K562 (cell line): ENCODE data around the gene TMEM187. TPM values are rescaled to one million over a fixed set of nuclear protein-coding genes. Genes with fewer than 3 reads are reported as not detected.
A peak's percentile ranks its signal among the peaks of the same experiment; 100 is the strongest.

Experiments
- ARHGAP35 ChIP-seq: fragments of 450-650 bp; IDR thresholded peaks from 2 replicates; pipeline ENCODE4 v1.6.1; 2018; ENCODE audit not compliant: partially characterized antibody
- C11orf30 ChIP-seq: fragments of 450-650 bp; IDR thresholded peaks from 2 replicates; pipeline ENCODE4 v1.6.1; 2016; ENCODE audit warnings: low read depth, mild to moderate bottlenecking
- DNMT1 ChIP-seq: fragments of 450-650 bp; IDR thresholded peaks from 2 replicates; pipeline ENCODE4 v1.6.1; 2016; ENCODE audit warnings: antibody characterized with exemption, mild to moderate bottlenecking
- E2F5 ChIP-seq: sonication (generic); formaldehyde crosslinking; IDR thresholded peaks from 2 replicates; pipeline ENCODE4 v1.8.0; 2022; ENCODE audit warnings: mild to moderate bottlenecking, missing genetic modification reagents
- E2F6 ChIP-seq, 2 experiments: IDR thresholded peaks; 2 replicates each; pipeline ENCODE4 v1.6.1; 2011; ENCODE audit warnings: borderline replicate concordance in 1 of 2, control low read depth in 1 of 2, low read depth in 1 of 2, low read length in 1 of 2, mild to moderate bottlenecking in 1 of 2, mixed read lengths in 1 of 2, moderate library complexity in 1 of 2; ENCODE audit not compliant: insufficient read depth in 1 of 2, insufficient read length in 1 of 2, poor library complexity in 1 of 2, severe bottlenecking in 1 of 2; ENCODE audit errors: extremely low read depth in 1 of 2
- FOXA3 ChIP-seq, 2 experiments: fragments of 450-650 bp in 1 of 2; sonication (generic) in 1 of 2; formaldehyde crosslinking; IDR thresholded peaks in 1 of 2; conservative IDR thresholded peaks in 1 of 2; 2 replicates each; pipeline versions ENCODE4 v1.4.0 to v1.8.0; 2020 to 2022; ENCODE audit warnings: mild to moderate bottlenecking in 2 of 2, missing genetic modification reagents in 1 of 2
- GTF2A2 ChIP-seq: IDR thresholded peaks from 2 replicates; pipeline ENCODE4 v1.6.1; 2016; ENCODE audit warnings: mild to moderate bottlenecking, missing genetic modification characterization, missing compliant biosample characterization
- HDAC2 ChIP-seq: fragments of 450-650 bp; IDR thresholded peaks from 2 replicates; pipeline ENCODE4 v1.6.1; 2016; ENCODE audit warnings: mild to moderate bottlenecking
- HES1 ChIP-seq: fragments of 450-650 bp; IDR thresholded peaks from 2 replicates; pipeline ENCODE4 v1.6.1; 2016; ENCODE audit warnings: low read depth, mild to moderate bottlenecking, moderate library complexity
- KLF16 ChIP-seq: IDR thresholded peaks from 2 replicates; pipeline ENCODE4 v1.6.1; 2016; ENCODE audit warnings: antibody characterized with exemption
- LARP7 ChIP-seq: fragments of 450-650 bp; IDR thresholded peaks from 2 replicates; pipeline ENCODE4 v1.6.1; 2016
- LEF1 ChIP-seq: fragments of 450-650 bp; IDR thresholded peaks from 2 replicates; pipeline ENCODE4 v1.6.1; 2016; ENCODE audit warnings: mild to moderate bottlenecking
- MAFF ChIP-seq: IDR thresholded peaks from 2 replicates; pipeline ENCODE4 v1.6.1; 2012; ENCODE audit warnings: low read length, improper control_type of control experiment
- PHB ChIP-seq: fragments of 250-450 bp; sonication (Bioruptor Pico); IDR thresholded peaks from 2 replicates; pipeline ENCODE4 v1.5.0; 2021
- TCF3 ChIP-seq: sonication (generic); formaldehyde crosslinking; IDR thresholded peaks from 2 replicates; pipeline ENCODE4 v1.4.0; 2020; ENCODE audit warnings: mild to moderate bottlenecking, missing genetic modification reagents
- THRA ChIP-seq: fragments of 450-650 bp; IDR thresholded peaks from 2 replicates; pipeline ENCODE4 v1.6.1; 2017; ENCODE audit warnings: mild to moderate bottlenecking, moderate library complexity
- TRIM28 ChIP-seq: fragments of 450-650 bp; IDR thresholded peaks from 2 replicates; pipeline ENCODE4 v1.6.1; 2017
- ZNF263 ChIP-seq: sonication (generic); formaldehyde crosslinking; IDR thresholded peaks from 2 replicates; pipeline ENCODE4 v1.8.0; 2022; ENCODE audit warnings: mild to moderate bottlenecking, missing genetic modification reagents, borderline replicate concordance
- ZNF75A ChIP-seq: fragments of 450-650 bp; formaldehyde crosslinking; IDR thresholded peaks from 2 replicates; pipeline ENCODE4 v1.4.0; 2020; ENCODE audit warnings: mild to moderate bottlenecking
- ZZZ3 ChIP-seq: fragments of 450-650 bp; IDR thresholded peaks from 2 replicates; pipeline ENCODE4 v1.6.1; 2016; ENCODE audit warnings: antibody characterized with exemption, mild to moderate bottlenecking, moderate library complexity
- polyA plus RNA-seq, 8 experiments: library from polyadenylated mRNA; depleted of rRNA in 4 of 8; stranded (reverse) in 5 of 8; unstranded in 3 of 8; fragments of >200 nt; fragmentation: Nextera tagmentation in 2 of 8; fragmentation: Illumina TruSeq in 1 of 8; extraction: Ambion mirVana in 2 of 8; extraction: Trizol in 1 of 8; gene quantifications; 2 replicates each; pipeline versions ENCODE4 v1.2.1 to v1.2.3, GENCODE V29; 2011 to 2014; ENCODE audit warnings: inconsistent platforms in 1 of 8, missing spikeins in 1 of 8
- total RNA-seq, 7 experiments: library from RNA; depleted of rRNA in 6 of 7; stranded (reverse); fragments of >200 nt in 6 of 7; fragmentation: Illumina TruSeq in 2 of 7; extraction: Trizol in 2 of 7; gene quantifications; 2 replicates each; pipeline versions ENCODE4 v1.2.1 to v1.2.3, GENCODE V29; 2011 to 2021; ENCODE audit warnings: low replicate concordance in 1 of 7
- TF ChIP-seq, protein P1 (sequence below): sonication (generic); formaldehyde crosslinking; IDR thresholded peaks from 2 replicates; pipeline ENCODE4 v1.8.0; 2022; ENCODE audit warnings: missing genetic modification reagents, mild to moderate bottlenecking, borderline replicate concordance
- TF ChIP-seq, protein P2 (sequence below): IDR thresholded peaks from 2 replicates; pipeline ENCODE4 v1.6.1; 2011; ENCODE audit warnings: borderline replicate concordance, low read depth, mild to moderate bottlenecking, moderate library complexity, low read length; ENCODE audit not compliant: insufficient read depth, poor library complexity, severe bottlenecking

The TMEM187 gene
- total and polyA plus RNA-seq, 9 of the 15 experiments (the other 6 are each of a cell fraction or from before 2014, with no cell fraction given), result 0.13 to 6.4 (median 1.6) TPM

DNA sequence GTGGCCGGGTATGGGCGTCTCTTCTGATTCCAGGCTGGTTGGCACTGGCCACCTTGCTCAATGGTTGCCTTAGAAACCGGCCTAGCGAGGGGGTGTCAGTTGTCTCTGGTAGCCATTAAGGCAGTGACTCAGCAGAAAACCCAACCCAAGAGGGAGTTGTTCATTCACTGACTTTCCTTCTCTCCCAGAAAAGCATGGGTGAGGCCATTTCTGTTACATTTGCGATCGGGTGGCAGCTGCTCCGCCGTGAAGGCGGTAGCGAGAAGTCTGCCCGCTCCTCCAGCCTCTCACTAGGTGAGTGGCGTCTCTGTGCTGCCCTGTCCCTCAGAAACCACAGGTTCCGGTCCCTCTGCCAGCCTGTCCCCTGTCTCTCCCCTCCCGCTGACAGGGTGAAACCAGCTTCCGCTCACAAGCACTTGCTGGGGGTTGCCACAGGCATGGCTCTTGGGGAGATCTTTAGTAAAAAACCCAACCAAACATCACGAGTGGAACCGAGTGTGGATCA lies 29.7 kb downstream of the TMEM187 start (continued):
- TF ChIP-seq E2F6 (IDR thresholded peaks at IDR 0.05; ENCODE audit: borderline replicate concordance in 1 of 2, extremely low read depth in 1 of 2, insufficient read depth in 1 of 2, insufficient read length in 1 of 2, low read depth in 1 of 2, low read length in 1 of 2, poor library complexity in 1 of 2, severe bottlenecking in 1 of 2) (no peak), KLF16 (no peak), DNMT1 (no peak), PHB (CRISPR knock-in tag) (peak; percentile 80; the same call in 1 of the 2 replicates), THRA (no peak), HDAC2 (no peak), E2F5 (CRISPR knock-in tag) (no peak), ZNF75A (CRISPR knock-in tag) (no peak), MAFF (peak; percentile 98), LEF1 (no peak), ARHGAP35 (no peak), LARP7 (no peak), HES1 (no peak), TCF3 (CRISPR knock-in tag) (no peak), TRIM28 (no peak), C11orf30 (peak; percentile 96), ZNF263 (CRISPR knock-in tag) (no peak), FOXA3 (CRISPR knock-in tag; conservative IDR thresholded peaks at IDR 0.05 in 1 of 2, IDR thresholded peaks at IDR 0.05 in 1 of 2) (no peak), ZZZ3 (no peak), GTF2A2 (tag) (peak; percentile 82)
- TF ChIP-seq, protein P1, sequence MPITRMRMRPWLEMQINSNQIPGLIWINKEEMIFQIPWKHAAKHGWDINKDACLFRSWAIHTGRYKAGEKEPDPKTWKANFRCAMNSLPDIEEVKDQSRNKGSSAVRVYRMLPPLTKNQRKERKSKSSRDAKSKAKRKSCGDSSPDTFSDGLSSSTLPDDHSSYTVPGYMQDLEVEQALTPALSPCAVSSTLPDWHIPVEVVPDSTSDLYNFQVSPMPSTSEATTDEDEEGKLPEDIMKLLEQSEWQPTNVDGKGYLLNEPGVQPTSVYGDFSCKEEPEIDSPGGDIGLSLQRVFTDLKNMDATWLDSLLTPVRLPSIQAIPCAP (CRISPR knock-in tag), result no peak
- TF ChIP-seq, protein P2, sequence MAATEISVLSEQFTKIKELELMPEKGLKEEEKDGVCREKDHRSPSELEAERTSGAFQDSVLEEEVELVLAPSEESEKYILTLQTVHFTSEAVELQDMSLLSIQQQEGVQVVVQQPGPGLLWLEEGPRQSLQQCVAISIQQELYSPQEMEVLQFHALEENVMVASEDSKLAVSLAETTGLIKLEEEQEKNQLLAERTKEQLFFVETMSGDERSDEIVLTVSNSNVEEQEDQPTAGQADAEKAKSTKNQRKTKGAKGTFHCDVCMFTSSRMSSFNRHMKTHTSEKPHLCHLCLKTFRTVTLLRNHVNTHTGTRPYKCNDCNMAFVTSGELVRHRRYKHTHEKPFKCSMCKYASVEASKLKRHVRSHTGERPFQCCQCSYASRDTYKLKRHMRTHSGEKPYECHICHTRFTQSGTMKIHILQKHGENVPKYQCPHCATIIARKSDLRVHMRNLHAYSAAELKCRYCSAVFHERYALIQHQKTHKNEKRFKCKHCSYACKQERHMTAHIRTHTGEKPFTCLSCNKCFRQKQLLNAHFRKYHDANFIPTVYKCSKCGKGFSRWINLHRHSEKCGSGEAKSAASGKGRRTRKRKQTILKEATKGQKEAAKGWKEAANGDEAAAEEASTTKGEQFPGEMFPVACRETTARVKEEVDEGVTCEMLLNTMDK, result no peak
